Measurements from ENCODE around the gene VTI1A.
"Not testable (repeated sequence)": the region's sequence is repeated elsewhere in the genome, so short reads cannot be mapped to it uniquely, and the experiment has no call there.

Gene VTI1A

GRCh38 chr10:112446855-112447619, at the start of gene VTI1A, which contains the start of gene ZDHHC6:
TSS of gene VTI1A (plus strand) at chr10:112447215. CDS start at chr10:112447374, 159 bp downstream.
TSS of gene ZDHHC6 (minus strand) at chr10:112446914. CDS start at chr10:112445436, 1,478 bp downstream.
- peak; percentile 83 to 85 for DNase-seq

DNA sequence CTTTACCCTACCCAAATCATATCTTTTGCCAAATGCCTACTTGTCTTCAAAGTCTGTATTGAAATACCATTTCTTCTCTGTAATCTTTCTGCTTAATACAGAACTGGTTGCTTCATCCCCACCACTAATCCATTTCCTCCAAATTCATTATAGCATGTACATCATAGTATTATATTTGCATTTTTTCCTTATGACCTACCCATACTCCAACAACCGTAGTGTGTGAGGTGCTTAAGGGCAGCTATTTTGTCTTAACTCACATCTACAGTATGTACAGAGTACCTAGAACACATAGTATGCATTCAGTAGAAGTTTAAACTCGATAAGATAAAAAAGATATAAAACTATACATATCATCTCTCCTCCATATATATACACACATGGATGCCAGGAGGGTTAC, 49.4 kb upstream of the VTI1A start:
- DNase-seq: no peak

DNA sequence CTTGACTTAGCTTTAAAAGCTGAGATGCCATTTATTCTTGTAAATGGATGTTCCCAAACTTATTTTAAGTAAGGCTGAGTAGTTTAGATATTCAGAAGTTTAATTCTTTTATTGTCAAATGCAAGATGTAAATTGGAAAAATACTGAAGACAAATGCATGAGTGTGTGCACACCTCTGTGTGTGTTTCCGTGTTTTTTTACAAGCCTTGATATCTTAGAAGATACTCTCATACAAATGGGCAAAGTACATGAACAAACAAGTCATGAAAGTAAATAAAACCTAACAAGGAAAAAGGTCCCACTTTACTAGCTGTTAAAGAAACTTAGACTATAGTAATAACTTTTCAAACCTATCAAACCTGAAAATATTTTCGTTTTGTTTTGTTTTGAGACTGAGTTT, 44.1 kb upstream of the VTI1A start:
- no peak for DNase-seq

DNA sequence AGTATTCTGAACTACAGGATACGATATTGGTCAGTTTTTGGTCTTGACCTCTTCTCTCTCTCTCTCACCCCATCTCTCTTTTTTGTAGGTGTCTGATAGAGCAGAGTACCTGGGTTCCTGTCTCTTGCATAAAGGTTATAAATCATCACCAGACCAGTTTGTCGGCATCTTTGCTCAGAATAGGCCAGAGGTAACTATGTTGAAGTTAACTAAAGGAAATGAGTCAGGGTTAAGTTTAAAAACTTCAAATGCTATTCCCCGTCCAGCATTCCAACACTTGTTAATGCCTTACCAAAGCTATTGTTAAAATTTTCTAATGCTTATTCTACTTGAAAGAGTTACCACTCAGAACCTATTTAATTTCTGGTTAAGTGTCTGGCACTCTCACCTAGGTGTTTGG, 42.4 kb upstream of the VTI1A start:
- DNase-seq: no peak

DNA sequence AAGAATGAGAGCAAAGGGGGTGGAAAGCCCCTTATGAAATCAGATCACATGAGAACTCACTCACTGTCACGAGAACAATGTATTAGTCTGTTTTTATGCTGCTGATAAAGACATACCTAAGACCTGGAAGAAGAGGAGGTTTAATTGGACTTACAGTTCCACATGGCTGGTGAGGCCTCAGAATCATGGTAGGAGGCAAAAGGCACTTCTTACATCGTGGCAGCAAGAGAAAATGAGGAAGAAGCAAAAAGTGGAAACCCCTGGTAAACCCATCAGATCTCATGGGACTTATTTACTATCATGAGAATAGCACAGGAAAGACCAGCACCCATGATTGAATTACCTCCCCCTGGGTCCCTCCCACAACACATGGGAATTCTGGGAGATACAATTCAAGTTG, 40.2 kb upstream of the VTI1A start:
- not testable (repeated sequence) for DNase-seq

DNA sequence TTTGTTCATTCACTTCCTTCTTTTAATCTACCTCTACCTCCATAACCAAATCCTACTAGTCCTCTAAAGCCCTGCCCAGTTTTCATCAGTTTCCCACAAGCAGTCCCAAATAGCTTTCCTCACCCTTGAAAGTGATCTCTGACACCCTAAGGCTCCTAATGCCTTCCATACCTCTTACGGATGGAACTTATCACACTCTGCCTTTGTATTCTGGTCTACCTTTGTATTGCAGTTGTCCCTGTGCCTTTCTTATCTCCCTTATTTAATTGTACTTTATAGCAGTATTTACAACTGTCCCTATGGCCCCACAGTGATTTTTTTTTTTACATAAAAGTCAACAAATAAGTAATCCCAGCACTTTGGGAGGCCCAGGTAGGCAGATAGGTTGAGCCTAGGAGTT, 39.3 kb upstream of the VTI1A start:
- no peak for DNase-seq

DNA sequence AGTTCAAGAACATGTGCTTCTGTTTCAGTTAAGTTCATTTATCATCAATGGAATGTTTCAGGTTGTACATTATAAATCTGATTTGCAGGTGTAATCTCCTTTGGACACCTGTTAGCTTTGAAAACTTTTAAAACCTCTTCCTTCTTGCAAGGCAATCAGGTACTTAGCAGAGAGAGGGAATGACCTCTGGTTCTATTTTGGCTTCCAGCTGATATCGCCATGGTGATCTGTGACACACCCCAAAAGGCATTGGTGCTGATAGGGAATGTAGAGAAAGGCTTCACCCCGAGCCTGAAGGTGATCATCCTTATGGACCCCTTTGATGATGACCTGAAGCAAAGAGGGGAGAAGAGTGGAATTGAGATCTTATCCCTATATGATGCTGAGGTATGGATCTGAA, 37.7 kb upstream of the VTI1A start:
- no peak for DNase-seq

DNA sequence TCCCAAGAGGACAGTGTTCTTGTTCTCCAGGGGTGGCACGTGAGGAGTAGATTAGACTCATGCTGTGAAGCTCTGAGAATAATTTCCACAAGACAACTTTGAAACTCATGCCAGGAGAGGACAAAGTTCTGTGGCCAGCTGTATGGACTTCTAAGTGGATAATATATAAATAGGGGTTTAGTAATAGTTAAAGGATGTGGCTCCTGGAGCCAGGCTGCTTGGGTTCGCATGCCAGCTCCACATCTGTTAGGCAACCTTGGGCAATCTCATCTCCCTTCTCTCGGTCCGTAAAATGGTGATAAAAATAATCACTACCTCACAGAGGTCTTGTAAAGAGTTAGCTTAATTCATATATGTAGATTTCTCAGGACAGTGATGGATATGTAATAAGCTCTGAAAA, 37.3 kb upstream of the VTI1A start:
- DNase-seq: no peak

DNA sequence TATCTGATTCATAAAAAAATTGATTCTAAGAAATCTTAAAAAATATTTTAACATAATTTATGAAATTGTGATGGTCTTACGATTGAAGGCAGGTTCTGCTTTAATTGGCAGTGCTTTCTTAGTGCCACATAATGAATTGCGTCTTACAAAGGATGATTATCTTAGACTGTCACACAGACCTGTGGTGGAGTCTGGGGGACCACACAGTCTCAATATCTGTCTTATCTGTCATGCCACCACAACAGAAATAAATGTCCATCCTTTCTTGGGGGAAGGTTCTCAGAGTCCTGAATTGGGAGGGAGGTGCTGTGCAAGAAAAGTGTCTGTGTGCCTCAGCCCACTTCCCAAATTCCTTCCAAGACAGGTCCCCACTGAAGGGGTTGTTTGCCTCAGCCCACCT, 34.3 kb upstream of the VTI1A start:
- no peak for DNase-seq

- DNase-seq: no peak
These were observed 25.3 kb upstream of the VTI1A start for GRCh38 chr10:112421731-112422130.

DNA sequence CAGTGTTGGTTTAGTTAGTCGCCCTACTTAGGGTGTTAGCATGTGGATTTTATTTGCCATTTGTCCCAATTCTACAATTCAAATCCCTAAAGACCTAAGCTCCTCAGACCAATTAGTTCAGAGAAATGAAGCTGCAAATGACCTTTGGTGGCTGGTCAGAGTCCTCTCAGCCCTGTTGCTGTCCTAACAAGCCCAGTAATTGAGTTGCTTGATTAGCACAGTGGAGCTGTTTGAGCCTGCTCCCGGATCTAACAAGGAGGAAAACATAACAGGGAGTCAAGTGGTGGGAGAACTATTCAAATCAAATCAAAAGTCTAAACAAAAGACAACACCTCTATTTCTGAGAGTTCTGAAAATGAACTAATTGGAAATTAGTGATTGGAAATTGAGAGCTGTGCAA, 22.4 kb upstream of the VTI1A start:
- DNase-seq: no peak

DNA sequence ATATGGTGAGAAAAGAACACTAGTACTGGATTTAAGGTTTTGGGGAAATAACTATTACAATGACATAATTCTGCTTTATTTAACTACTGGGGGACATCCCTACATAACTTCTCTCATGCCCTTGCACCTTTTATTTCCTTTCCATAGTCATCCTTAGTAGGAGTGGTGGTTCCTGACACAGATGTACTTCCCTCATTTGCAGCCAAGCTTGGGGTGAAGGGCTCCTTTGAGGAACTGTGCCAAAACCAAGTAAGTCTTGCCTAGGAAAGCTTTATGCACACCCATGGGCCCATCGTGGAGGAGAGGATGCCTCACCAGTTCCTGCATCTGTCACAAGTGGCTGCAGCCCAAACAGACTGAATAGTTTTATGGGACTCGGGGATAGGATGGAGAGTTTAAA, 20.9 kb upstream of the VTI1A start:
- DNase-seq: no peak

- DNase-seq: no peak
These were observed 17.9 kb upstream of the VTI1A start for GRCh38 chr10:112429147-112429546.

GRCh38 chr10:112429654-112430230, 17.3 kb upstream of the VTI1A start:
- DNase-seq: no peak

GRCh38 chr10:112433136-112433535, 13.9 kb upstream of the VTI1A start:
- DNase-seq: no peak

DNA sequence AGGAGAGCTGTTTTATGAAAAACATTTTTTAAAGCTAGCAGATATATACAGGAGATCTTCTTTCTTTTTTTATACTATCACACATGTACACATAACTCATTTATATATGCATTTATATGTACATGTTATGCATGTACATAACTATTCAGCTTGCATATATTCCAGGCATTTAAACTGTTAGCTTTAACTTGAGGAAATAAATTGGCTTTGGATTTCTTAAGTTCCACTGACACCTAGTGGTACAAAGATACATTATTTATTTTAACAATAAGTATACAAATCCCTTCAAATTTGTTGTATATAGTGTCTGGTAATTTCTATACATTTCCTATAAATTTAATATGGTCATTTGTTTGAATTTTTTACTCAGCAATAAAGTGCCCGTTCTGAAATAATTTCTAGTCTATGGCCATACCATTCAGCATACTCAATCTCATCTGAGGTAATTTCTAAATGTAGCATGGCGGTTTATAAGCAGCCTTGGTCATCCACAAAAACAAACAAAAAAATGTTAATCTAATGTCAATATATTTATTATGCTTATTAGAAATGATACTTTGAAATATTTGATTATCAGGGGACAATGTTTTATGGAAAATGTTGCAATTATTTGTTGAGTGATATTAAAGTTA, 11.9 kb upstream of the VTI1A start:
- no peak for DNase-seq

DNA sequence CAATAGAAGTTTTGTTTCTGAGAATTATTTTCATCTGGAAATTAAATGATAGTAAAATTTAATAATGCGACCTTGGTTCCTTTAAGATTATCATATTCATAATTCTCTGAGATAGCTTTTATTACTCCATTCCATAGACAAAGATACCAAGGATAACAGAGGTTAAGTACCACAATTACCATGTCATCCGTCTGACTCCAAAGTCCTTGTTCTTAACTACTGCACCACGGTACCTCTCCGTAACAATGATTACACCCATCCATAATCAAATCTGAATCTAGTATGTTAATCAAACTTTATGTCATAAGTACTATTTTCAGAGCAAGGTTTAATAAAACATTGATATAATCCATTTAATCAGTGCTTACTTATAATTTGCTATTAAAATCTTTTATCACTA, 8.7 kb upstream of the VTI1A start:
- DNase-seq: no peak

GRCh38 chr10:112441520-112441919, 5.5 kb upstream of the VTI1A start:
- no peak for DNase-seq

DNA sequence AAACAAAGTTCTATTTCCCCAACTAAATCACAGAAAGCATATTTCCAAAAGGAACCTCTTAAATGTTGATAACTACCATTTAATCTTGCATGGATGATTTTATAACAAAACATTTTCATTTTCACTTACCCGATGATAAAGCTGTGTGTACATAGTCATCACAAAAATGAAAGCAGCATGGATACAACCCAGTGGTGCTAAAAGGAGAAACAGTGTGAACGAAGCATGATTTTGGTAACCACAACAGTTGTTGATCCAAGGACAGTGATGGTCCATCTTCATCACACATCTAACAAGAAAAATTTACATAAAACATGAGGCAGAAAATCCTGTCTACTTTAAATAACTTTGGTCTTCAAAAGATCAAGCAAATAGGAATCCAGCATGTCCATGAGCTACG, 5.0 kb upstream of the VTI1A start:
- no peak for DNase-seq

GRCh38 chr10:112446055-112446854, 760 bp upstream of the VTI1A start:
- DNase-seq: peak; percentile 18 to 22

DNA sequence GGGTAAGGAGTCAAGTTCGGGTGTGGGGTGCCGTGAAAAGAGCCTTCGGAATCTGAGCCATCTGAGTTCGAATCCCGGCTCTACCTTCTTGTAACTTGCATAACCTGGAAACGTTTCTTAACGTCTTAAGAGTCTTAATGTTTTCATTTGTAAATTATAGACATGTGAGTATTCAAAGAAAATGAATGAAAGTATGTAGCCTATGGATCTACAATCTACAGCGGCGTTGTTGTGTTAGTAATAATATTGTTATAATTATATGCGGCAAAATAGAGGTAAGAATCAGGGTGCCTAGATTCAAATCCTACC, 559 bp downstream of the VTI1A start:
- no peak for DNase-seq

DNA sequence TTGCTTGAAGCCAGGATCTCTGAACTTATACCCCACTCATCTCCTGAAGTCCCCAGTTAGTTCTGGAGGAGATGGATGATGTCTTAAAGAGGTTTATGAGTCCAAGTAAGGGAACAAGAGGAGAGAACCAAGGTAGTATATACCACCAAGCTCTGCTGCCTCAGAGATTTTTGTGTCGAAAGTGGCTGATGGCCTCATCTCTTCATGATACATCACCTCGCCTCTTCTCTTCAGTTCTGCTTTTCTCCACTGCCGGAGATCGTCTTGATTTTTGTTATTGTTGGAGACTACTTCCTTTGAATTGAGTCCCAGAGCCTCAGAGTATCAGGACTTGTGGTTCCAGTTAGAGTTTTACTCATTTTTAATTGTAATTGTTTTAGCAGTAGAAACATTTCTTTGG, 1.9 kb downstream of the VTI1A start:
- DNase-seq: no peak

DNA sequence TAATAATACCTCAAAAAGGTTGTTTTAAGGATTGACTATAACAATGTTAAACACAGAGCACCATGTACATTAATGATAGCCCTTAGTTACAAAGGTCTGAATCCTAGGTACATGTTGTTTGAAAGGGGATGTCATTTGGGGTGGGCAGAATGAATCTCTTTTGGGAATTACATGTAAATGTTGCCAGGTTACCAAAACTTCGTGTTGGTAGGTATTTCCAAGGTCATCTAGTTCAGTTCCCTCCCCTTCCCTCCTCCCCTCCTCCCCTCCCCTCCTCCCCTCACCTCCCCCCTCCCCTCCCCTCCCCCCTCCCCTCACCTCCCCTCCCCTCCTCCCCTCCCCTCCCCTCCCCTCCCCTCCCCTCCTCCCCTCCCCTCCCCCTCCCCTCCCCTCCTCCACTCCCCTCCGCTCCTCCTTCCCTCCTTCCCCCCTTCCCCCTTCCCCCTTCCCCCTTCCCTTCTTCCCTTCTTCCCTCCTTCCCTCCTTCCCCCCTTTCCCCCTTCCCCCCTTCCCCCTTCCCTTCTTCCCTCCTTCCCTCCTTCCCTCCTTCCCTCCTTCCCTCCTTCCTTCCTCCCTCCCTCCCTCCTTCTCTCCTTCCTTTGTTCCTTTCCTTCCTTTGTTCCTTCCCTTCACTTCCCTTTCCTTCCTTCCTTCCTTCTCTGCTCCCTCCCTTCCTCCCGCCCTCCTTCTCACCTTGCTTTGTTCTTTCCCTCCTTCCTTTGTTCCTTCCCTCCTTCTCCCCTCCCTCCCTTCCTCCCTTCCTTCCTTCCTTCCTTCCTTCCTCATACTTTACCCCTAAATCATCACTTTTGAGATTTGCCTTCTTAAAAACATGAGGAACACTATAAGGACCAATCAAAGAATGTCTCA, 8.1 kb downstream of the VTI1A start:
- DNase-seq: no peak
